ENCODE measurements around the gene RSRC1.

Gene RSRC1

DNA sequence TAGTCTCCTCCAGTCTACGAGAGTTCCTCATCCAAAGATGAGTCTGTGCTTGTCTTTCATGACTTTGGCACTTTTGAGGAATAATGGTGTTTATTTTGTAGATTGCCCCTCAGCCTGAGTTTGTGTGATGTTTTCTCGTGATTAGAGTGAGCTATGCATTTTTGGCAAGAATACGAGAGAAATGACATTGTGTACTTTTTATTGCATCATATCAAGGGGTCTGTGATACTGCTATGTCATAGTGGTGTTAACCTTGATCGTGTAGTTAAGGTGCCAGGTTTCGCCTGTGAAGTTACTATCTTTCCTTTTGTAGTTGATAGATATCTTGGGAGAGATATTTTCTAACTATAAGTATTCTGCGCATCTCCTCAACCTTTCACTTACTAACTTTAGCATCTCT, 18.9 kb downstream of the RSRC1 start:
- H3K18ac ChIP-seq (ENCODE audit: low read depth in 1 of 2, low read length in 2 of 2), result no peak overlapping the region
- no peak overlapping the region for H4K91ac ChIP-seq (ENCODE audit: low read length)
- WGBS, result 98% methylated on average over 3 of the region's 6 CpGs

DNA sequence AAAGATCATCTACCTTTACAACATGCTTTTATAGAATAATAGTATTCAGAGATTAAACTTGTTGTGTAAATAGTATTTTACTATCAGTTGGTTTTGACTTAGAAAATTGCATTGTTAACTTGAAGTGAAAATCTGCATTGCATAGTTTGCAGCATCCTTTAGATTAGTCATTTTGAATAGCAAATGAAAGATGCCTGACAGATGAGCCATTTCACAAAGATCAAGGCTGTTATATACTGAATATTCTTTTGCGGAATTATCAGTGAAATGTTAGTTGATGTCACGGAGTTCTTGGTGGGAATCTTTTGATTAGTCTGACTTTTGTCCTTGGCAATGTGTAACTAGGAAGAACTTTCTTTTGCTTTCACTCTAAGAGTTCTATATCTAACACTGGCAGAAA, 24.5 kb downstream of the RSRC1 start:
- H2AK5ac ChIP-seq (ENCODE audit: low read length, severe bottlenecking), result no peak overlapping the region
- H3K36me3 ChIP-seq (ENCODE audit: control insufficient read depth in 1 of 2, insufficient read depth in 2 of 2, low read depth in 1 of 2, low read length in 2 of 2), result peaks cover 0 to 39% of the 10 kb centered on the region in 2 experiments
- no peak overlapping the region for H3K4me3 ChIP-seq (ENCODE audit: insufficient read depth in 1 of 2, low read depth in 1 of 2, low read length in 2 of 2)
- no peak overlapping the region for H2AFZ ChIP-seq (ENCODE audit: low read depth, low read length)
- no peaks in the 10 kb centered on the region for H3K4me1 ChIP-seq (ENCODE audit: control insufficient read depth, insufficient read depth, low read depth, low read length)
- no peaks in the 10 kb centered on the region for H3K9me3 ChIP-seq (ENCODE audit: control insufficient read depth, low read length)
- no peak overlapping the region for H2BK15ac ChIP-seq (ENCODE audit: low read depth, poor library complexity, severe bottlenecking)
- H3K27me3 ChIP-seq (ENCODE audit: control insufficient read depth in 1 of 2, insufficient read depth in 1 of 2, low read length in 2 of 2), result no peaks in the 10 kb centered on the region
- 100% methylated on average over 2 of the region's 2 CpGs for WGBS
- no peak overlapping the region for H3K27ac ChIP-seq (ENCODE audit: low read length, poor library complexity, severe bottlenecking)
- H2BK5ac ChIP-seq (ENCODE audit: low read depth, low read length, poor library complexity, severe bottlenecking), result no peak overlapping the region
- peaks cover 11% of the 10 kb centered on the region for H3K79me1 ChIP-seq (replicated peaks; ENCODE audit: low read length, poor library complexity, severe bottlenecking)
- H3K4me2 ChIP-seq (ENCODE audit: low read length, poor library complexity, severe bottlenecking), result no peak overlapping the region
- no peak overlapping the region for H3K4ac ChIP-seq (ENCODE audit: low read depth in 1 of 2, low read length in 2 of 2)
- no peak overlapping the region for H2BK120ac ChIP-seq (ENCODE audit: low read depth, low read length)
- H4K91ac ChIP-seq (ENCODE audit: low read length), result no peak overlapping the region
- H3K18ac ChIP-seq (ENCODE audit: low read depth in 1 of 2, low read length in 2 of 2), result no peak overlapping the region
- H4K8ac ChIP-seq (ENCODE audit: low read length), result no peak overlapping the region
- no peak overlapping the region for H2BK12ac ChIP-seq (ENCODE audit: low read length in 2 of 2)
- no peak for DNase-seq
- H3K14ac ChIP-seq (ENCODE audit: low read length in 2 of 2), result no peak overlapping the region
- H3K23ac ChIP-seq (ENCODE audit: low read length in 2 of 2), result no peak overlapping the region
- no peak overlapping the region for H3K9ac ChIP-seq (ENCODE audit: low read length)

More for the DNA sequence above, 18.9 kb downstream of the RSRC1 start:
- Histone ChIP-seq H2BK15ac (ENCODE audit: low read depth, poor library complexity, severe bottlenecking) (no peak overlapping the region), H3K9me3 (ENCODE audit: control insufficient read depth, low read length) (peaks cover 16% of the 10 kb centered on the region), H2BK12ac (ENCODE audit: low read length in 2 of 2) (no peak overlapping the region), H3K4me2 (ENCODE audit: low read length, poor library complexity, severe bottlenecking) (no peak overlapping the region), H3K27ac (ENCODE audit: low read length, poor library complexity, severe bottlenecking) (no peak overlapping the region), H3K9ac (ENCODE audit: low read length) (no peak overlapping the region), H2BK5ac (ENCODE audit: low read depth, low read length, poor library complexity, severe bottlenecking) (no peak overlapping the region), H4K8ac (ENCODE audit: low read length) (no peak overlapping the region), H2BK120ac (ENCODE audit: low read depth, low read length) (no peak overlapping the region), H3K23ac (ENCODE audit: low read length in 2 of 2) (no peak overlapping the region), H3K4ac (ENCODE audit: low read depth in 1 of 2, low read length in 2 of 2) (no peak overlapping the region), H3K14ac (ENCODE audit: low read length in 2 of 2) (no peak overlapping the region), H3K4me1 (ENCODE audit: control insufficient read depth, insufficient read depth, low read depth, low read length) (no peaks in the 10 kb centered on the region), H3K36me3 (ENCODE audit: control insufficient read depth in 1 of 2, insufficient read depth in 2 of 2, low read depth in 1 of 2, low read length in 2 of 2) (peaks cover 0 to 72% of the 10 kb centered on the region in 2 experiments), H2AK5ac (ENCODE audit: low read length, severe bottlenecking) (no peak overlapping the region), H3K27me3 (ENCODE audit: control insufficient read depth in 1 of 2, insufficient read depth in 1 of 2, low read length in 2 of 2) (no peaks in the 10 kb centered on the region), H3K4me3 (ENCODE audit: insufficient read depth in 1 of 2, low read depth in 1 of 2, low read length in 2 of 2) (no peak overlapping the region), H3K79me1 (replicated peaks; ENCODE audit: low read length, poor library complexity, severe bottlenecking) (peaks cover 15% of the 10 kb centered on the region), H2AFZ (ENCODE audit: low read depth, low read length) (no peak overlapping the region)
- no peak for DNase-seq

DNA sequence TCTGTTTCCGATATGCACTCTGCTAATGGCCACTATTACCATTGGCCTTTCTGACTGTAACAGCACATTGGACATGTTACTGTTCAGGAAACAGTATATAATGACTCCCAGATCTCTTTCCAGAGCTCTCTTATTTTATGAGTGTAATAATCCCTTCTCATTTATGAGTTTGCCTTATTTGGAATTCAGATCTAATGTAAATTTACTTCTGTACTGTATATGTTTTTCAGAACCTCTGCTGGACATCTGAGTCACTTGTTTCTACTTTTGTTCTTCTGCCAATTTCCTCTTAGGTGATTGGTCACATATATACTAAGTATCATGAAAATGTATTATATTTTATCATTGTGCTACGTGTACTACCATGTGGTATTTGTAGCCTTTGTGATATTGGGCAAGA, 30.5 kb downstream of the RSRC1 start:
- no peak overlapping the region for H4K8ac ChIP-seq (ENCODE audit: low read length)
- H2BK5ac ChIP-seq (ENCODE audit: low read depth, low read length, poor library complexity, severe bottlenecking), result no peak overlapping the region
- 100% methylated on average over 1 of the region's 2 CpGs for WGBS
- H3K27ac ChIP-seq (ENCODE audit: low read length, poor library complexity, severe bottlenecking), result no peak overlapping the region
- H3K23ac ChIP-seq (ENCODE audit: low read length in 2 of 2), result no peak overlapping the region
- H3K4me1 ChIP-seq (ENCODE audit: control insufficient read depth, insufficient read depth, low read depth, low read length), result no peaks in the 10 kb centered on the region
- H2BK12ac ChIP-seq (ENCODE audit: low read length in 2 of 2), result no peak overlapping the region
- H2AK5ac ChIP-seq (ENCODE audit: low read length, severe bottlenecking), result no peak overlapping the region
- no peak overlapping the region for H2AFZ ChIP-seq (ENCODE audit: low read depth, low read length)
- no peak overlapping the region for H3K4ac ChIP-seq (ENCODE audit: low read depth in 1 of 2, low read length in 2 of 2)
- no peak overlapping the region for H3K18ac ChIP-seq (ENCODE audit: low read depth in 1 of 2, low read length in 2 of 2)
- no peak overlapping the region for H3K9ac ChIP-seq (ENCODE audit: low read length)
- no peak for DNase-seq
- H4K91ac ChIP-seq (ENCODE audit: low read length), result no peak overlapping the region
- peaks cover 0 to 30% of the 10 kb centered on the region in 2 experiments for H3K36me3 ChIP-seq (ENCODE audit: control insufficient read depth in 1 of 2, insufficient read depth in 2 of 2, low read depth in 1 of 2, low read length in 2 of 2)
- H3K27me3 ChIP-seq (ENCODE audit: control insufficient read depth in 1 of 2, insufficient read depth in 1 of 2, low read length in 2 of 2), result no peaks in the 10 kb centered on the region
- H3K4me2 ChIP-seq (ENCODE audit: low read length, poor library complexity, severe bottlenecking), result no peak overlapping the region
- H2BK120ac ChIP-seq (ENCODE audit: low read depth, low read length), result no peak overlapping the region
- no peak overlapping the region for H2BK15ac ChIP-seq (ENCODE audit: low read depth, poor library complexity, severe bottlenecking)
- peaks cover 5% of the 10 kb centered on the region for H3K79me1 ChIP-seq (replicated peaks; ENCODE audit: low read length, poor library complexity, severe bottlenecking)
- no peak overlapping the region for H3K14ac ChIP-seq (ENCODE audit: low read length in 2 of 2)
- H3K4me3 ChIP-seq (ENCODE audit: insufficient read depth in 1 of 2, low read depth in 1 of 2, low read length in 2 of 2), result no peak overlapping the region
- no peaks in the 10 kb centered on the region for H3K9me3 ChIP-seq (ENCODE audit: control insufficient read depth, low read length)

DNA sequence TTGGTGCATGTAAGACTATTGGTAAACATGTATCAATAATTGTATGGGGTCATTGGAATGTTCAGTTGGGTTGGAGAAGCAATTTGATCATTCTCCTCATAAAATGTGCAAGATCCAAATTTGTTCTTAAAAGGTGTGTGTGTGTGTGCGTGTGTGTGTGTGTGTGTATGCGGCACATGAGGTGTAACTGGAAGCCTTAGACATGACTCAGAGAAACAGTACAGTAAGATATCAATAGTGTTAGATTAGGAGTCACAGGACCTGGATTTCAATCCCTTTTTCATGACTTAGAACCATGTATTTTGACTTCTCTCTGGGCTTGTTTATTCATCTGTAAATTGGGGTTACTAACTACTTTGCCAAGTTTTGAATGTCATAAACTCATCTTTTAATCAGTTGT, 38.3 kb downstream of the RSRC1 start:
- no peak overlapping the region for H2BK5ac ChIP-seq (ENCODE audit: low read depth, low read length, poor library complexity, severe bottlenecking)
- H4K91ac ChIP-seq (ENCODE audit: low read length), result no peak overlapping the region
- no peak overlapping the region for H2BK15ac ChIP-seq (ENCODE audit: low read depth, poor library complexity, severe bottlenecking)
- H2BK120ac ChIP-seq (ENCODE audit: low read depth, low read length), result no peak overlapping the region
- H2AK5ac ChIP-seq (ENCODE audit: low read length, severe bottlenecking), result no peak overlapping the region
- no peak for DNase-seq
- no peak overlapping the region for H4K8ac ChIP-seq (ENCODE audit: low read length)
- no peaks in the 10 kb centered on the region for H3K27me3 ChIP-seq (ENCODE audit: control insufficient read depth in 1 of 2, insufficient read depth in 1 of 2, low read length in 2 of 2)
- no peak overlapping the region for H3K23ac ChIP-seq (ENCODE audit: low read length in 2 of 2)
- no peaks in the 10 kb centered on the region for H3K4me1 ChIP-seq (ENCODE audit: control insufficient read depth, insufficient read depth, low read depth, low read length)
- H3K18ac ChIP-seq (ENCODE audit: low read depth in 1 of 2, low read length in 2 of 2), result no peak overlapping the region
- H3K4ac ChIP-seq (ENCODE audit: low read depth in 1 of 2, low read length in 2 of 2), result no peak overlapping the region
- no peak overlapping the region for H3K4me3 ChIP-seq (ENCODE audit: insufficient read depth in 1 of 2, low read depth in 1 of 2, low read length in 2 of 2)
- H3K36me3 ChIP-seq (ENCODE audit: control insufficient read depth in 1 of 2, insufficient read depth in 2 of 2, low read depth in 1 of 2, low read length in 2 of 2), result peaks cover 0 to 5% of the 10 kb centered on the region in 2 experiments
- no peak overlapping the region for H2BK12ac ChIP-seq (ENCODE audit: low read length in 2 of 2)
- H3K14ac ChIP-seq (ENCODE audit: low read length in 2 of 2), result no peak overlapping the region
- no peak overlapping the region for H3K4me2 ChIP-seq (ENCODE audit: low read length, poor library complexity, severe bottlenecking)
- H3K9me3 ChIP-seq (ENCODE audit: control insufficient read depth, low read length), result no peaks in the 10 kb centered on the region
- H3K27ac ChIP-seq (ENCODE audit: low read length, poor library complexity, severe bottlenecking), result no peak overlapping the region
- no peak overlapping the region for H2AFZ ChIP-seq (ENCODE audit: low read depth, low read length)
- H3K79me1 ChIP-seq (replicated peaks; ENCODE audit: low read length, poor library complexity, severe bottlenecking), result peaks cover 5% of the 10 kb centered on the region
- H3K9ac ChIP-seq (ENCODE audit: low read length), result no peak overlapping the region
- 65% methylated on average over 2 of the region's 2 CpGs for WGBS

Data from mesenchymal stem cell (in vitro differentiated cells and primary cell).